ENCODE data around the gene ZNF496. TPM values are rescaled to one million over a fixed set of nuclear protein-coding genes. Genes with fewer than 3 reads are reported as not detected.

ZNF496 gene
- total RNA-seq, 1 donor from 2014 or later = 30.3 TPM

DNA sequence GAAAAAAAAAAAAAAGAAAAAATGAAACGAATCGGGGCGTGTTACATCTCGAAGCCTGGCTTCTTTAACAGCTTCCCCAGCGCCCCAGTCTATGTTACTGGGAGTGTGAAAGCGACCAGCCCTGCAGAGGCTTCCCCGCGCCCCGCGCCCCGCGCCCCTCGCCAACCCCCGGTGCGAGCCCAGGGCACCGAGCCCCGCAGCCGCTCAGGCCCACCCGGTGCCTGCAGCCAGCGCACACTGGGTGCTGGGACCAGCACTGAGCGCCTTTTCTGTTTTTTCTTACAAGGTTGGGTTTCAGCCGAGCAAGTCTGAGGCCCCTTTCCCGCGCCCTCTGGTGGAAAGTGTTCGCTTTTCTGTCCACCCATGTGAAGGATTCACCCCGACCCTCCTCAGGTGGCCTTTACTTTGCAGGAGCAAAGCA is 42.1 kb upstream of the ZNF496 start:
- Histone ChIP-seq H3K79me2 (ENCODE audit: insufficient read depth, low read length) (no peaks in the 10 kb centered on the region), H4K20me1 (ENCODE audit: insufficient read depth, low read length) (no peaks in the 10 kb centered on the region), H3K4me3 (ENCODE audit: insufficient read depth, low read depth, low read length) (no peak overlapping the region), H3K27me3 (ENCODE audit: insufficient read depth, low read length) (no peaks in the 10 kb centered on the region), H2AFZ (ENCODE audit: low read depth, low read length) (no peak overlapping the region), H3K9ac (ENCODE audit: low read length) (no peak overlapping the region), H3K4me2 (ENCODE audit: low read length) (no peak overlapping the region), H3K4me1 (ENCODE audit: insufficient read depth, low read length) (peaks cover 4% of the 10 kb centered on the region), H3K36me3 (ENCODE audit: insufficient read depth, low read length) (no peaks in the 10 kb centered on the region), H3K9me3 (ENCODE audit: insufficient read depth, low read depth, low read length) (no peaks in the 10 kb centered on the region), H3K27ac (ENCODE audit: low read depth, low read length) (no peak overlapping the region)
- Mint-ChIP-seq H3K36me3 (ENCODE audit: low read depth, unreplicated experiment) (no peaks in the 10 kb centered on the region), H3K9me3 (ENCODE audit: unreplicated experiment) (peaks cover 17% of the 10 kb centered on the region), H3K27me3 (ENCODE audit: low read depth, unreplicated experiment) (peaks cover 13% of the 10 kb centered on the region), H3K27ac (ENCODE audit: unreplicated experiment) (no peak overlapping the region), H3K4me3 (ENCODE audit: unreplicated experiment) (no peak overlapping the region), H3K4me1 (ENCODE audit: low read depth, unreplicated experiment) (peaks cover 8% of the 10 kb centered on the region)
- TF ChIP-seq EZH2 (IDR thresholded peaks at IDR 0.05; ENCODE audit: insufficient read depth, low read length) = no peak
- TF ChIP-seq, protein P1, sequence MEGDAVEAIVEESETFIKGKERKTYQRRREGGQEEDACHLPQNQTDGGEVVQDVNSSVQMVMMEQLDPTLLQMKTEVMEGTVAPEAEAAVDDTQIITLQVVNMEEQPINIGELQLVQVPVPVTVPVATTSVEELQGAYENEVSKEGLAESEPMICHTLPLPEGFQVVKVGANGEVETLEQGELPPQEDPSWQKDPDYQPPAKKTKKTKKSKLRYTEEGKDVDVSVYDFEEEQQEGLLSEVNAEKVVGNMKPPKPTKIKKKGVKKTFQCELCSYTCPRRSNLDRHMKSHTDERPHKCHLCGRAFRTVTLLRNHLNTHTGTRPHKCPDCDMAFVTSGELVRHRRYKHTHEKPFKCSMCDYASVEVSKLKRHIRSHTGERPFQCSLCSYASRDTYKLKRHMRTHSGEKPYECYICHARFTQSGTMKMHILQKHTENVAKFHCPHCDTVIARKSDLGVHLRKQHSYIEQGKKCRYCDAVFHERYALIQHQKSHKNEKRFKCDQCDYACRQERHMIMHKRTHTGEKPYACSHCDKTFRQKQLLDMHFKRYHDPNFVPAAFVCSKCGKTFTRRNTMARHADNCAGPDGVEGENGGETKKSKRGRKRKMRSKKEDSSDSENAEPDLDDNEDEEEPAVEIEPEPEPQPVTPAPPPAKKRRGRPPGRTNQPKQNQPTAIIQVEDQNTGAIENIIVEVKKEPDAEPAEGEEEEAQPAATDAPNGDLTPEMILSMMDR (IDR thresholded peaks at IDR 0.05; ENCODE audit: insufficient read depth, low read depth, low read length) = no peak
- FAIRE-seq (no peak), DNase-seq (ENCODE audit: low read depth) (no peak)

DNA sequence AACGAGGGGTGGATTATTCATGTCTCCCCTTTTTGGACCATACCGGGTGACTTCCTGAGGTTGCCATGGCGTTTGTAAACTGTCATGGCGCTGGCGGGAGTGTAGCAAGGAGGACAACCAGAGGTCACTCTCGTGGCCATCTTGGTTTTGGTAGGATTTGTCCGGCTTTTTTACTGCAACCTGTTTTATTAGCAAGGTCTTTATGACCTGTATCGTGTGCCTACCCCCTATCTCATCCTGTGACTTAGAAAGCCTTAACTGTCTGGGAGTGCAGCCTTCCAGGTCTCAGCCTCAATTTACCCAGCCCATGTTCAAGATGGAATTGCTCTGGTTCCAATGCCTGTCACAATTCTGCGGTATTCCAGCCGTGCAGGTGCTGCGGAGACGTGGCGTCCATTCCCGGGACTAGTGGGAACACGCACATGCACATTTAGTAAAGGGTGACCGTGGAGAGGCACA is 40.2 kb upstream of the ZNF496 start:
- Mint-ChIP-seq H3K36me3 (ENCODE audit: low read depth, unreplicated experiment) (no peaks in the 10 kb centered on the region), H3K4me3 (ENCODE audit: unreplicated experiment) (no peak overlapping the region), H3K27ac (ENCODE audit: unreplicated experiment) (no peak overlapping the region), H3K27me3 (ENCODE audit: low read depth, unreplicated experiment) (peaks cover 13% of the 10 kb centered on the region), H3K4me1 (ENCODE audit: low read depth, unreplicated experiment) (peaks cover 15% of the 10 kb centered on the region), H3K9me3 (ENCODE audit: unreplicated experiment) (peaks cover 15% of the 10 kb centered on the region)
- H3K9me3 ChIP-seq (ENCODE audit: insufficient read depth, low read depth, low read length) = no peaks in the 10 kb centered on the region
- DNase-seq (ENCODE audit: low read depth) (no peak), FAIRE-seq (no peak)
- peaks cover 4% of the 10 kb centered on the region for H3K4me1 ChIP-seq (ENCODE audit: insufficient read depth, low read length)
- no peaks in the 10 kb centered on the region for H3K79me2 ChIP-seq (ENCODE audit: insufficient read depth, low read length)
- no peak overlapping the region for H3K4me2 ChIP-seq (ENCODE audit: low read length)
- H3K27ac ChIP-seq (ENCODE audit: low read depth, low read length) = no peak overlapping the region
- no peaks in the 10 kb centered on the region for H4K20me1 ChIP-seq (ENCODE audit: insufficient read depth, low read length)
- H3K9ac ChIP-seq (ENCODE audit: low read length) = no peak overlapping the region
- no peaks in the 10 kb centered on the region for H3K36me3 ChIP-seq (ENCODE audit: insufficient read depth, low read length)
- H3K4me3 ChIP-seq (ENCODE audit: insufficient read depth, low read depth, low read length) = no peak overlapping the region
- no peaks in the 10 kb centered on the region for H3K27me3 ChIP-seq (ENCODE audit: insufficient read depth, low read length)
- TF ChIP-seq, protein P1 (IDR thresholded peaks at IDR 0.05; ENCODE audit: insufficient read depth, low read depth, low read length) = no peak
- TF ChIP-seq EZH2 (IDR thresholded peaks at IDR 0.05; ENCODE audit: insufficient read depth, low read length) = no peak
- no peak overlapping the region for H2AFZ ChIP-seq (ENCODE audit: low read depth, low read length)
